GM12873 (cell line): ENCODE data around the gene CPSF4.

Experiments used
- CTCF ChIP-seq: IDR thresholded peaks from 2 replicates; pipeline ENCODE4 v1.5.1; 2012; ENCODE audit warnings: low read depth, mild to moderate bottlenecking, moderate library complexity, low read length, control low read depth; ENCODE audit not compliant: insufficient read depth; ENCODE audit errors: missing control alignments

Gene CPSF4

GRCh38 chr7:99453105-99453504 lies 14.4 kb downstream of the CPSF4 start:
- no peak for TF ChIP-seq CTCF

- TF ChIP-seq CTCF, result no peak
Observed at GRCh38 chr7:99455874-99456273, 17.1 kb downstream of the CPSF4 start.

- no peak for TF ChIP-seq CTCF
Observed at GRCh38 chr7:99456288-99456687, 17.5 kb downstream of the CPSF4 start.

GRCh38 chr7:99457050-99457649 lies 18.4 kb downstream of the CPSF4 start:
- TF ChIP-seq CTCF, result no peak

GRCh38 chr7:99457650-99458493 lies 19.1 kb downstream of the CPSF4 start:
- no peak for TF ChIP-seq CTCF

GRCh38 chr7:99459087-99459486 lies 20.3 kb downstream of the CPSF4 start:
- peak; percentile 68 for TF ChIP-seq CTCF

- TF ChIP-seq CTCF, result no peak
Observed at GRCh38 chr7:99460651-99461050, 21.9 kb downstream of the CPSF4 start.
